PC-3 (cell line): ENCODE data around the gene CYBC1. TPM values are rescaled to one million over a fixed set of nuclear protein-coding genes. Genes with fewer than 3 reads are reported as not detected.

Source experiments
- ATAC-seq: fragments of 200-7000 bp; cut with Tn5 transposase; 2 replicates; pipeline ENCODE4 v1.9.1; 2020; ENCODE audit warnings: mild to moderate bottlenecking, moderate library complexity
- BruUV-seq: library from RNA; stranded (reverse); fragments of 400-500 nt; replicated peaks from 2 replicates; lab custom pipeline; 2021; lab: Mats Ljungman, UMichigan
- CTCF ChIA-PET: fragments of 300-600 bp; sonication (Branson Sonifier 250); formaldehyde crosslinking; loops from one replicate; lab custom pipeline; 2022; ENCODE audit warnings: antibody characterized with exemption; lab: Charles Lee
- POLR2A ChIA-PET: fragments of 300-600 bp; sonication (Branson Sonifier 250); formaldehyde crosslinking; loops from one replicate; lab custom pipeline; 2022; ENCODE audit warnings: antibody characterized with exemption; ENCODE audit not compliant: unreplicated experiment; lab: Charles Lee
- DNase-seq: peaks from one replicate; pipeline ENCODE4 v3.0.0-alpha.2; 2015
- H2AFZ ChIP-seq: fragments of 300-600 bp; sonication (generic); 2 replicates; pipeline ENCODE4 v1.6.0; 2016; ENCODE audit warnings: antibody characterized with exemption, low read length
- H3F3A ChIP-seq: fragments of 300-600 bp; sonication (generic); one replicate; pipeline ENCODE4 v1.6.0; 2017; ENCODE audit warnings: antibody characterized with exemption, low read length, control low read depth, mild to moderate bottlenecking; ENCODE audit not compliant: unreplicated experiment
- H3K27ac ChIP-seq: fragments of 300-600 bp; sonication (generic); 2 replicates; pipeline ENCODE4 v1.5.1; 2016; ENCODE audit warnings: mild to moderate bottlenecking, low read length
- H3K27me3 ChIP-seq: fragments of 300-600 bp; sonication (generic); 2 replicates; pipeline ENCODE4 v1.6.1; 2016; ENCODE audit warnings: low read length, mixed read lengths
- H3K36me3 ChIP-seq: fragments of 300-600 bp; sonication (generic); 2 replicates; pipeline ENCODE4 v1.6.1; 2016; ENCODE audit warnings: low read depth, mixed run types, low read length, mixed read lengths
- H3K4me1 ChIP-seq: fragments of 300-600 bp; sonication (generic); 2 replicates; pipeline ENCODE4 v1.5.1; 2016; ENCODE audit warnings: low read length; ENCODE audit not compliant: insufficient read depth
- H3K4me2 ChIP-seq: fragments of 300-600 bp; sonication (generic); 2 replicates; pipeline ENCODE4 v1.6.0; 2016; ENCODE audit warnings: low read length
- H3K4me3 ChIP-seq: fragments of 300-600 bp; sonication (generic); 2 replicates; pipeline ENCODE4 v1.5.1; 2016; ENCODE audit warnings: mild to moderate bottlenecking, low read length, mixed read lengths
- H3K79me2 ChIP-seq: fragments of 300-600 bp; sonication (generic); 2 replicates; pipeline ENCODE4 v1.6.1; 2017; ENCODE audit warnings: low read length, mixed read lengths
- H3K9ac ChIP-seq: fragments of 300-600 bp; sonication (generic); 2 replicates; pipeline ENCODE4 v1.6.0; 2016; ENCODE audit warnings: mild to moderate bottlenecking, low read length
- H3K9me2 ChIP-seq: fragments of 300-600 bp; sonication (generic); replicated peaks from 2 replicates; pipeline ENCODE4 v1.6.1; 2016; ENCODE audit warnings: mixed run types, low read length, mixed read lengths
- H3K9me3 ChIP-seq: fragments of 300-600 bp; sonication (generic); 2 replicates; pipeline ENCODE4 v1.6.1; 2016; ENCODE audit warnings: low read length, mixed read lengths
- H4K20me1 ChIP-seq: fragments of 300-600 bp; sonication (generic); 2 replicates; pipeline ENCODE4 v1.6.1; 2016; ENCODE audit warnings: low read length, mixed read lengths
- CTCF ChIP-seq: fragments of 300-600 bp; sonication (generic); conservative IDR thresholded peaks from 2 replicates; pipeline ENCODE4 v1.5.1; 2017; ENCODE audit warnings: antibody characterized with exemption, low read depth, mild to moderate bottlenecking, low read length
- EZH2 ChIP-seq: fragments of 300-600 bp; sonication (generic); IDR thresholded peaks from one replicate; pipeline ENCODE4 v1.6.1; 2017; ENCODE audit warnings: antibody characterized with exemption, mild to moderate bottlenecking, low read length; ENCODE audit not compliant: unreplicated experiment
- EZH2phosphoT487 ChIP-seq: fragments of 300-600 bp; sonication (generic); IDR thresholded peaks from 2 replicates; pipeline ENCODE4 v1.6.1; 2018; ENCODE audit warnings: mild to moderate bottlenecking, antibody characterized with exemption, low read length, borderline replicate concordance
- intact Hi-C: fragments of 100-400 bp; cut with micrococcal nuclease; formaldehyde crosslinking; loops from 2 replicates; pipeline ENCODE4 v1.9.0; 2023
- total RNA-seq: library from RNA; depleted of rRNA; stranded (reverse); fragments of >200 nt; gene quantifications from 2 replicates; pipeline ENCODE4 v1.2.3, GENCODE V29; 2014

CYBC1 gene
- total RNA-seq, 1 experiment from 2014 or later: 77.2 TPM

GRCh38 chr17:82458885-82459424 lies 8.4 kb upstream of the CYBC1 start:
- DNase-seq (peak; percentile 6), ATAC-seq (peak; percentile 13)
- 0 out of 2 replicates have a peak overlapping the region, but pooled peaks have one; percentile 3 for H3K27ac ChIP-seq
- H3K9ac ChIP-seq: peak overlapping the region; percentile 93
- peak overlapping the region; percentile 77 for H2AFZ ChIP-seq
- intact Hi-C loops: loop anchor here (2.0 to 10.0 kb wide), 3 partner anchors 70 to 214 kb away; partner anchors contain the start of gene TEX19
- H3K36me3 ChIP-seq: peaks cover 9% of the 10 kb centered on the region; the same call in 1 of the 2 replicates
- H3K79me2 ChIP-seq: peaks cover 15% of the 10 kb centered on the region
- H3K4me3 ChIP-seq: peak overlapping the region; percentile 95
- H4K20me1 ChIP-seq: no peaks in the 10 kb centered on the region
- peaks cover 22% of the 10 kb centered on the region for H3K4me1 ChIP-seq
- no peaks in the 10 kb centered on the region for H3K27me3 ChIP-seq
- CTCF ChIA-PET: no interaction called here
- H3K9me2 ChIP-seq: no peaks in the 10 kb centered on the region
- no TSS peak for BruUV-seq
- POLR2A ChIA-PET: no interaction called here
- TF ChIP-seq EZH2phosphoT487 (no peak), EZH2 (no peak), CTCF (no peak)
- peak overlapping the region; percentile 95 for H3K4me2 ChIP-seq
- no peaks in the 10 kb centered on the region for H3K9me3 ChIP-seq
- H3F3A ChIP-seq: no peaks in the 10 kb centered on the region

- ATAC-seq (peak; percentile 98), DNase-seq (peak; percentile 98)
- Histone ChIP-seq H3K4me2 (peak within 1 kb of the TSS; percentile 95), H3K79me2 (peaks cover 15% of the 10 kb centered on the region), H3F3A (no peaks in the 10 kb centered on the region), H3K4me3 (peak within 1 kb of the TSS; percentile 95), H3K9ac (peak within 1 kb of the TSS; percentile 93), H3K4me1 (peaks cover 22% of the 10 kb centered on the region), H3K9me3 (no peaks in the 10 kb centered on the region), H3K27ac (peak within 1 kb of the TSS; percentile 92), H3K36me3 (peaks cover 9% of the 10 kb centered on the region; the same call in 1 of the 2 replicates), H3K27me3 (no peaks in the 10 kb centered on the region), H2AFZ (peak within 1 kb of the TSS; percentile 77), H3K9me2 (no peaks in the 10 kb centered on the region), H4K20me1 (no peaks in the 10 kb centered on the region)
- CTCF ChIA-PET: no interaction called here
- TF ChIP-seq CTCF (no peak), EZH2phosphoT487 (no peak), EZH2 (no peak)
- POLR2A ChIA-PET: no interaction called here
- no TSS peak for BruUV-seq
- intact Hi-C loops: loop anchor here (2.0 to 10.0 kb wide), 3 partner anchors 70 to 214 kb away; partner anchors contain the start of gene TEX19
Measured at GRCh38 chr17:82458179-82458884, 7.8 kb upstream of the CYBC1 start, which contains the start of gene NARF. TSS of gene NARF (plus strand) at chr17:82458741. CDS start at chr17:82458804, 63 bp downstream.

- CTCF ChIA-PET: no interaction called here
- Histone ChIP-seq H3K4me2 (peak overlapping the region; percentile 95), H4K20me1 (no peaks in the 10 kb centered on the region), H3K4me1 (peaks cover 22% of the 10 kb centered on the region), H3K9ac (peak overlapping the region; percentile 93), H3K9me3 (no peaks in the 10 kb centered on the region), H2AFZ (peak overlapping the region; percentile 69), H3K27ac (peak overlapping the region; percentile 92), H3K9me2 (no peaks in the 10 kb centered on the region), H3F3A (no peaks in the 10 kb centered on the region), H3K4me3 (peak overlapping the region; percentile 95), H3K36me3 (peaks cover 9% of the 10 kb centered on the region; the same call in 1 of the 2 replicates), H3K79me2 (peaks cover 15% of the 10 kb centered on the region), H3K27me3 (no peaks in the 10 kb centered on the region)
- TF ChIP-seq EZH2: no peak
- TF ChIP-seq EZH2phosphoT487: no peak
- no peak for TF ChIP-seq CTCF
- intact Hi-C loops: loop anchor here (2.0 to 10.0 kb wide), 3 partner anchors 71 to 213 kb away; partner anchors contain the start of gene TEX19
- no peak for DNase-seq
- POLR2A ChIA-PET: no interaction called here
- no peak for ATAC-seq
- BruUV-seq: TSS peak; percentile 87
Measured at GRCh38 chr17:82457929-82458178, 7.3 kb upstream of the CYBC1 start.
